ENCODE data around the gene CNPY3. TPM values are rescaled to one million over a fixed set of nuclear protein-coding genes. Genes with fewer than 3 reads are reported as not detected.

Gene CNPY3
- total RNA-seq, 2 experiments from 2014 or later: 53.6 to 55.7 TPM

GRCh38 chr6:42961020-42961470, 31.8 kb downstream of the CNPY3 start:
- no peaks in the 10 kb centered on the region for H3K9me3 Mint-ChIP-seq
- peaks cover 8% of the 10 kb centered on the region for H3K4me1 Mint-ChIP-seq
- no peak for DNase-seq
- H3K27ac Mint-ChIP-seq: no peak overlapping the region
- peaks cover 9% of the 10 kb centered on the region for H3K36me3 Mint-ChIP-seq
- H3K27me3 Mint-ChIP-seq: no peaks in the 10 kb centered on the region
- H3K4me3 Mint-ChIP-seq: no peak overlapping the region

GRCh38 chr6:42962096-42962495, 32.8 kb downstream of the CNPY3 start:
- no peak for DNase-seq
- Mint-ChIP-seq H3K27me3 (no peaks in the 10 kb centered on the region), H3K27ac (no peak overlapping the region), H3K9me3 (no peaks in the 10 kb centered on the region), H3K36me3 (peaks cover 11% of the 10 kb centered on the region), H3K4me1 (peaks cover 8% of the 10 kb centered on the region), H3K4me3 (no peak overlapping the region)

- Mint-ChIP-seq H3K9me3 (no peaks in the 10 kb centered on the region), H3K36me3 (peaks cover 11% of the 10 kb centered on the region), H3K27ac (no peak overlapping the region), H3K27me3 (no peaks in the 10 kb centered on the region), H3K4me3 (no peak overlapping the region), H3K4me1 (peaks cover 8% of the 10 kb centered on the region)
- no peak for DNase-seq
These were observed 33.4 kb downstream of the CNPY3 start for GRCh38 chr6:42962502-42963178.

GRCh38 chr6:42963179-42963854, 34.0 kb downstream of the CNPY3 start:
- peaks cover 8% of the 10 kb centered on the region for H3K4me1 Mint-ChIP-seq
- H3K27ac Mint-ChIP-seq: no peak overlapping the region
- H3K9me3 Mint-ChIP-seq: no peaks in the 10 kb centered on the region
- no peak for DNase-seq
- H3K36me3 Mint-ChIP-seq: peaks cover 11% of the 10 kb centered on the region
- H3K27me3 Mint-ChIP-seq: no peaks in the 10 kb centered on the region
- no peak overlapping the region for H3K4me3 Mint-ChIP-seq

- Mint-ChIP-seq H3K27ac (no peak overlapping the region), H3K4me3 (no peak overlapping the region), H3K27me3 (no peaks in the 10 kb centered on the region), H3K9me3 (no peaks in the 10 kb centered on the region), H3K4me1 (peaks cover 8% of the 10 kb centered on the region), H3K36me3 (peaks cover 11% of the 10 kb centered on the region)
- peak; percentile 29 for DNase-seq
These were observed 34.8 kb downstream of the CNPY3 start for GRCh38 chr6:42963855-42964605.

- H3K27ac Mint-ChIP-seq: no peak overlapping the region
- peaks cover 15% of the 10 kb centered on the region for H3K4me1 Mint-ChIP-seq
- H3K9me3 Mint-ChIP-seq: no peaks in the 10 kb centered on the region
- no peak for DNase-seq
- H3K36me3 Mint-ChIP-seq: peaks cover 12% of the 10 kb centered on the region
- H3K4me3 Mint-ChIP-seq: no peak overlapping the region
- no peaks in the 10 kb centered on the region for H3K27me3 Mint-ChIP-seq
These were observed 37.3 kb downstream of the CNPY3 start for GRCh38 chr6:42966571-42966970.

- no peak overlapping the region for H3K4me3 Mint-ChIP-seq
- H3K36me3 Mint-ChIP-seq: peaks cover 6% of the 10 kb centered on the region
- DNase-seq: no peak
- no peak overlapping the region for H3K27ac Mint-ChIP-seq
- no peaks in the 10 kb centered on the region for H3K27me3 Mint-ChIP-seq
- no peaks in the 10 kb centered on the region for H3K9me3 Mint-ChIP-seq
- H3K4me1 Mint-ChIP-seq: peaks cover 17% of the 10 kb centered on the region
These were observed 37.9 kb downstream of the CNPY3 start for GRCh38 chr6:42967228-42967627.

GRCh38 chr6:42968126-42968701, 38.9 kb downstream of the CNPY3 start:
- DNase-seq: no peak
- Mint-ChIP-seq H3K27me3 (no peaks in the 10 kb centered on the region), H3K9me3 (no peaks in the 10 kb centered on the region), H3K36me3 (peaks cover 8% of the 10 kb centered on the region), H3K27ac (no peak overlapping the region), H3K4me3 (no peak overlapping the region), H3K4me1 (peaks cover 17% of the 10 kb centered on the region)

DNA sequence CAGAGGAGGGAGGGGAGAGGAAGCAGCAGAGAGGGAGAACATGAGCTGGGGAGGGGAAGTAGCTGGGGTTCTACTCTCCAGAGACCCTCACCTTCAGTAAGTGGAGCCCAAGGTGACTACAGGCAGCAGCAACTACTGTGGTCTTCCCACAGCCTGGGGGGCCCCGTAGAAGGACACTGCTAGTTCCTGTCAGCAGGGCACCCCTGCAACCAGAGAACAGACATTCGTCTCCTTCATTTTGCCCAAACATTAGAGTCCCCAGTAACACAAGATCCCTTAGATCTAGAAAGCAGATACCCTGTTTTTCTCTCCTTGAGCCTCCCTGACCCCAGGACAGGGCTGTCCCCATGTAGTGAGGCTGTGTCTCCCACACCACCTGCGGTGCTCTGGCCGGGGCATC, 39.5 kb downstream of the CNPY3 start:
- no peak for DNase-seq
- no peak overlapping the region for H3K27ac Mint-ChIP-seq
- H3K4me1 Mint-ChIP-seq: peaks cover 17% of the 10 kb centered on the region
- H3K36me3 Mint-ChIP-seq: peaks cover 13% of the 10 kb centered on the region
- H3K9me3 Mint-ChIP-seq: no peaks in the 10 kb centered on the region
- no peaks in the 10 kb centered on the region for H3K27me3 Mint-ChIP-seq
- H3K4me3 Mint-ChIP-seq: no peak overlapping the region

GRCh38 chr6:42969431-42969830, 40.2 kb downstream of the CNPY3 start:
- Mint-ChIP-seq H3K27ac (no peak overlapping the region), H3K36me3 (peaks cover 15% of the 10 kb centered on the region), H3K9me3 (no peaks in the 10 kb centered on the region), H3K4me3 (no peak overlapping the region), H3K4me1 (peaks cover 20% of the 10 kb centered on the region), H3K27me3 (no peaks in the 10 kb centered on the region)
- no peak for DNase-seq

DNA sequence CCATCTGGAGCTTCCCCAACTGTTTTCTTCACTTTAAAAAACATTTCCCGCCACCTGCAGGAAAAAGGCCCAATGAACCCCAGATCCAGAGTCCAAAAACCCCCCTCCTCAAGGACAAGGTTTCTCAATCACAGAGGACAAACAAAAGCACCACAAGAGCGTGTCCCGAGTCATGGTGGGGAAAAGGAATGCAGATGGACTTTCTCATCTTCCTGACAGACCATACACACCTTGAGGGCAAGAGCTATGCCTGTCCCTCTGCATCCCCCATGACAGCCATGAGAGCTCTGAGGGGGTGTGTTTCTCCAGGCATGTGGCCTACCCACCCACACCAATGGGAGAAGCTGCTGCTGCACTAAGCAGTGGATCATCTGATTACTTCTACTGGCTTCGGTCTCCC, 40.7 kb downstream of the CNPY3 start:
- Mint-ChIP-seq H3K4me3 (no peak overlapping the region), H3K27me3 (no peaks in the 10 kb centered on the region), H3K4me1 (peaks cover 24% of the 10 kb centered on the region), H3K36me3 (peaks cover 16% of the 10 kb centered on the region), H3K27ac (no peak overlapping the region), H3K9me3 (no peaks in the 10 kb centered on the region)
- no peak for DNase-seq

DNA sequence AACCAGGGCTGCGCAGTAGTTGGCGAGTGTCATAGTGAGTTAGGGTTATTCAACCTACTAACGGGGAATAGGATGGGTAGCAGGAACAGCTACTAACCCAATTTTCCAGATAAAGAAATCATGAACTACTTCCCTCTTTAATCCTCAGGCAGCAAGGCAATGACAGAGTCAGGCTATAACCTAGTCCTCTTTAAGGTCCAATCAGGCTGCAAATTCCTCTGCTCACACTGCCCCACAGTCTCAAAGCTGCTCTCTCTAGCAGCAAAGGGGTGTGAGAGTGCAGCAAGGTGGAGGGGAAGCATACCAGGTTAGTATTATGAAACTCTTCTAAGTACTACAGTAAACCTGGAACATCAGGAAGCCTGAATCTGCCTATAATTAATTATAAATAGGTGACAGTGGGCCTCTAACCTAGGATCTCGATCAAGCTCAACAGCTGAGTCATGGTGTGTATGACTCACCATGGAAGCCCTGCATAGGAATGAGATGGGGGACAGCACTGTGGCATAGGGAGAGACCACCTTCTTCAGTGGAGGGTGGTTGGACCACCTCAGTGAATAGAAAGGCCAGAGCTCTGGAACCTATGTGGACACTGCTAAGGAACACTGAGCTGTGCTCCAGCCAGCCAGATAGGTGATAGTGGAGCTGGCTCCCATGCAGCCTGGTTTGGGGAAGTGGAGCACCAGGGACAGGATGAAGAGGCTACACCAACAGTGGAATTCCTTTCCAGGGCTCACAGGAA, 41.8 kb downstream of the CNPY3 start:
- Mint-ChIP-seq H3K4me1 (peaks cover 33% of the 10 kb centered on the region), H3K27ac (peak overlapping the region; percentile 65), H3K27me3 (no peaks in the 10 kb centered on the region), H3K9me3 (no peaks in the 10 kb centered on the region), H3K36me3 (peaks cover 25% of the 10 kb centered on the region), H3K4me3 (no peak overlapping the region)
- peak; percentile 26 for DNase-seq

DNA sequence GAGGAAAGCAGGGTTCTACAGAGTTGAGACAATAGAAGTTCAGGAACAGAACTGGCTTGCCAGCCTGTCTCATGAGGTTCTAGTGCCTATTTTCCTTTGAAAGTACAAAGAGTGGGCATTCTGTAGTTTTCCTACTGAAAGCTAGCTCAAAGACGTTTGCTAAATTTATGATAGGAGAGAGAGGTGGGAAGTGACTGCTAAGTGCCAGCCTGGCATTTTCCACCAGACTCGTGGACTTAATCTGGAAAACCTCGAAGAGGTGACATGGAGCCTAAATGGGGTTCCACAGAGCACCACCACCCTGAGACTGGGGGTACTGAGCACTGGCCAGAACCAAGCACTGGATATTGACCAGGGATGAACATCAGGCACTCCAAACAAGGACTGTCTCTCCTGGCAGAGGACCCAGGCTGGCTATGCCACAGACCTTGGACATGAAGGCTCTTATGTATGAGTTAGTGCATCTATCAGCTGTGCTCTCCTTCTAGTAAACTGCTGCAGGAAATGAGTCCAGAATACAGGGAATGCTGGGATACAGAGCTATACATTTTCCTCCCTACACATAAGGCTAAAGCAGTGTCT, 42.6 kb downstream of the CNPY3 start:
- no peak overlapping the region for H3K27ac Mint-ChIP-seq
- no peak overlapping the region for H3K4me3 Mint-ChIP-seq
- peaks cover 3% of the 10 kb centered on the region for H3K9me3 Mint-ChIP-seq
- H3K36me3 Mint-ChIP-seq: peaks cover 30% of the 10 kb centered on the region
- no peak for DNase-seq
- no peaks in the 10 kb centered on the region for H3K27me3 Mint-ChIP-seq
- peaks cover 38% of the 10 kb centered on the region for H3K4me1 Mint-ChIP-seq

DNA sequence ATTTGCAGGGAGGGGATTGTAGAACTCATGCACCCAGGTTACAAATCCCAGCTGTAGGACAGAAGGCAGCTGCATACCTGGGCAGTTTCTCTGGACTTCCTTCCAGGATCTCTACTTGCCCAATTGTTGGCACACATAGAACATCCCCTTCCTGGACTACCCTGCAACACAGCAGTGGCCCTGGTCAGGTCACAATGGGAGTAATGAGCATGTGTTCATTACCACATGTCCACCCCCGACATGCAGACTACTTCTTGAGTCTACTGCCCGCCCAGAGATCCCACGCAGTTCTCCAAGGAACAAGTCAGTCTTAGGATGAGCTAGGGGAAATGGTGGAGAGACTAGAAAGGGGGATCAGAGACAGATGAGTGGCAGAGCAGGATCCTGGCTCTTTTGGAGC, 44.6 kb downstream of the CNPY3 start:
- Mint-ChIP-seq H3K27me3 (no peaks in the 10 kb centered on the region), H3K4me1 (peaks cover 48% of the 10 kb centered on the region), H3K27ac (peak overlapping the region; percentile 2), H3K4me3 (no peak overlapping the region), H3K9me3 (peaks cover 4% of the 10 kb centered on the region), H3K36me3 (peaks cover 41% of the 10 kb centered on the region)
- no peak for DNase-seq

Data from activated naive CD8-positive, alpha-beta T cell treated with anti-CD3 and anti-CD28 coated beads for 36 hours (primary cell).